Kidney (tissue), 14 donors: Measurements from ENCODE around the gene POLE4. TPM values are rescaled to one million over a fixed set of nuclear protein-coding genes. Genes with fewer than 3 reads are reported as not detected.

ENCODE experiments used
- DNase-seq, 5 donors: peaks; one replicate each; pipeline ENCODE4 v3.0.0-alpha.2; 2013 to 2020
- FAIRE-seq: peaks from 2 replicates; lab custom pipeline; 2012; peaks lifted over from hg19 to GRCh38; lab: Jason Lieb, UNC
- H3K27ac ChIP-seq, 2 donors: one replicate each; pipeline ENCODE4 v1.7.0; 2013; ENCODE audit warnings: low read depth in 2 of 2, low read length in 2 of 2, inconsistent platforms in 1 of 2
- H3K27me3 ChIP-seq: one replicate; pipeline ENCODE4 v1.7.1; 2013; ENCODE audit warnings: low read length, inconsistent platforms; ENCODE audit not compliant: control insufficient read depth, insufficient read depth
- H3K36me3 ChIP-seq, 3 donors: one replicate each; pipeline versions ENCODE4 v1.7.0 to v1.7.1; 2013; ENCODE audit warnings: low read length in 3 of 3, control low read depth in 1 of 3, inconsistent platforms in 1 of 3; ENCODE audit not compliant: insufficient read depth in 3 of 3, control insufficient read depth in 2 of 3
- H3K4me1 ChIP-seq, 3 donors: one replicate each; pipeline versions ENCODE4 v1.7.0 to v1.7.1; 2013; ENCODE audit warnings: low read length in 3 of 3, inconsistent platforms in 1 of 3, low read depth in 1 of 3; ENCODE audit not compliant: control insufficient read depth in 2 of 3, insufficient read depth in 2 of 3
- H3K4me3 ChIP-seq, 3 donors: one replicate each; pipeline versions ENCODE4 v1.7.0 to v1.8.1; 2013; ENCODE audit warnings: low read length in 3 of 3, control low read depth in 1 of 3, inconsistent platforms in 1 of 3
- H3K9ac ChIP-seq, 3 donors: one replicate each; pipeline versions ENCODE4 v1.7.0 to v1.7.1; 2013; ENCODE audit warnings: low read length in 3 of 3, control low read depth in 1 of 3, inconsistent platforms in 1 of 3
- H3K9me3 ChIP-seq, 3 donors: one replicate each; pipeline versions ENCODE4 v1.7.0 to v1.7.1; 2013; ENCODE audit warnings: low read length in 3 of 3, control low read depth in 1 of 3, inconsistent platforms in 1 of 3; ENCODE audit not compliant: control insufficient read depth in 2 of 3, insufficient read depth in 1 of 3
- CTCF ChIP-seq: IDR thresholded peaks from 3 replicates; pipeline ENCODE4 v1.5.1; 2012; ENCODE audit warnings: mild to moderate bottlenecking, moderate library complexity, borderline replicate concordance; ENCODE audit not compliant: insufficient read depth; ENCODE audit errors: extremely low read depth
- intact Hi-C: fragments of 100-400 bp; cut with DNase I; formaldehyde crosslinking; loops from one replicate; pipeline ENCODE4 v1.11.1; 2022
- polyA plus RNA-seq: library from polyadenylated mRNA; stranded (reverse); fragments of 350-450 nt; fragmentation: Illumina TruSeq; extraction: RNeasy Lipid Tissue Mini Kit (QIAGEN cat#74804); gene quantifications from one replicate; pipeline ENCODE4 v1.2.3, GENCODE V29; 2014; ENCODE audit warnings: low read depth, low replicate concordance; ENCODE audit not compliant: insufficient read depth
- total RNA-seq: library from RNA; stranded (reverse); fragmentation: NEBNext Ultra II Directional; extraction: Animal tissue kit (Norgen Biotek cat#: 25700); gene quantifications from one replicate; pipeline ENCODE4 v1.2.1, GENCODE V29; 2021
- donor health status: control.
- donor health status: control.
- donor health status: control.
- donor health status: control.
- donor health status: control.
- donor health status: DM: yes; HTN: yes; CAD: no.
- donor health status: Normal renal cell carcinoma (clear cell type).

The POLE4 gene
- total and polyA plus RNA-seq, 2 donors from 2014 or later = 54.3 to 122 TPM

GRCh38 chr2:74954500-74954874 lies 4.0 kb upstream of the POLE4 start:
- Histone ChIP-seq H3K4me3 (no peak overlapping the region), H3K4me1 (peaks cover 0 to 8% (median 6%) of the 10 kb centered on the region in 3 donors), H3K9me3 (peaks cover 0 to 7% (median 0%) of the 10 kb centered on the region in 3 donors), H3K27ac (no peak overlapping the region), H3K27me3 (no peaks in the 10 kb centered on the region), H3K36me3 (no peaks in the 10 kb centered on the region), H3K9ac (no peak overlapping the region)
- FAIRE-seq (no peak), DNase-seq (no peak)
- TF ChIP-seq CTCF = no peak
- intact Hi-C loops = no loop called here

- intact Hi-C loops = no loop called here
- H3K4me3 ChIP-seq = peak overlapping the region in 2 of 3 donors; percentile 74 to 79
- H3K27me3 ChIP-seq = no peaks in the 10 kb centered on the region
- FAIRE-seq (no peak), DNase-seq (no peak)
- no peak for TF ChIP-seq CTCF
- H3K36me3 ChIP-seq = peaks cover 0 to 4% (median 3%) of the 10 kb centered on the region in 3 donors
- H3K9me3 ChIP-seq = peaks cover 0 to 3% (median 0%) of the 10 kb centered on the region in 3 donors
- H3K9ac ChIP-seq = peak overlapping the region in 1 of 3 donors; percentile 44
- H3K4me1 ChIP-seq = peaks cover 0 to 8% (median 6%) of the 10 kb centered on the region in 3 donors
- peak overlapping the region; percentile 94 to 95 for H3K27ac ChIP-seq
Observed at GRCh38 chr2:74957886-74958273, 563 bp upstream of the POLE4 start.

GRCh38 chr2:74959106-74959751 lies 786 bp downstream of the POLE4 start:
- peak overlapping the region; percentile 74 to 77 (median 76) for H3K4me3 ChIP-seq
- peaks cover 0 to 8% (median 6%) of the 10 kb centered on the region in 3 donors for H3K4me1 ChIP-seq
- FAIRE-seq = no peak
- DNase-seq = peak in 2 of 5 donors; percentile 39 to 59
- TF ChIP-seq CTCF = no peak
- no peaks in the 10 kb centered on the region for H3K9me3 ChIP-seq
- H3K9ac ChIP-seq = peak overlapping the region in 1 of 3 donors; percentile 47
- peaks cover 0 to 4% (median 3%) of the 10 kb centered on the region in 3 donors for H3K36me3 ChIP-seq
- no peaks in the 10 kb centered on the region for H3K27me3 ChIP-seq
- peak overlapping the region; percentile 94 to 95 for H3K27ac ChIP-seq
- intact Hi-C loops = no loop called here
